Measurements from ENCODE around the gene CYP2A6.

CYP2A6 gene

DNA sequence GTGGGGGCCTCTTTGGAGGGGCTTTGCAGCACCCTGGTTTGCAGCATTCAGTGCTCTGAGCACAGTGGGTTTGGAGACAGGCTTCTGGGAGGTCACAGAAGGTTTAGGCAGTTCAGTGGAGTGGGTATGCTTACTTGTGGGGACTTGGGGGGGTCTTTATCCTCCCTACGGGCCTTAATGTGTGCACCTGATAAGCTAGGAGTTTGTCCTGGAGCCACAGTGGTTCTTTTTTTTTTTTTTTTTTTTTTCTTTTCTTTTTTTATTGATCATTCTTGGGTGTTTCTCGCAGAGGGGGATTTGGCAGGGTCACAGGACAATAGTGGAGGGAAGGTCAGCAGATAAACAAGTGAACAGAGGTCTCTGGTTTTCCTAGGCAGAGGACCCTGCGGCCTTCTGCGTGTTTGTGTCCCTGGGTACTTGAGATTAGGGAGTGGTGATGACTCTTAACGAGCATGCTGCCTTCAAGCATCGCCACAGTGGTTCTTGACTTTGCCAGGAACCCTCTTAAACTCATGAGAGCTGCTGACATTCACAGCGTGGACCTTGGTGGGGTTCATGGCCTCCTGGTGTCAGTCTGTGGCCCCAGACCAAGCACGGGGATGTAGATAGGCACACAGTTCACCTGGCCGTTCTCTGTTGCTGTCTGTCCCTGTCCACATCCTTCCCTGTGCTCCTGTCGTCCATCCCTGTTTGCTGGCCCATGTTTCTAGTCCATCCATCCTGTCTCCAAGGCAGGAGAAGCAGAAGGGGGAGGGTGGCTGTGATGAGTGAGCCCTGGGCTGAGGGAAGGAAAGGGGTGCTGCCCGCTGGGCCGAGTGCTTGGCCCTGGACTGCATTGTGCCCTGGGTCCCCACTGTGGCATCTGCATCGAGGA, 48.6 kb downstream of the CYP2A6 start:
- no peak for DNase-seq (ENCODE audit: low read depth)

DNA sequence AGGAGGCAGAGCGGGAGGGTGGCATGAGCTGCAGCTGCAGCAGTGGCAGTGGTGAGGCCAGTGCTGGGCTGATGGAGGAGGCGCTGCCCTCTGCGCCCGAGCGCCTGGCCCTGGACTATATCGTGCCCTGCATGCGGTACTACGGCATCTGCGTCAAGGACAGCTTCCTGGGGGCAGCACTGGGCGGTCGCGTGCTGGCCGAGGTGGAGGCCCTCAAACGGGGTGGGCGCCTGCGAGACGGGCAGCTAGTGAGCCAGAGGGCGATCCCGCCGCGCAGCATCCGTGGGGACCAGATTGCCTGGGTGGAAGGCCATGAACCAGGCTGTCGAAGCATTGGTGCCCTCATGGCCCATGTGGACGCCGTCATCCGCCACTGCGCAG, 49.3 kb downstream of the CYP2A6 start:
- DNase-seq (ENCODE audit: low read depth), result no peak

DNA sequence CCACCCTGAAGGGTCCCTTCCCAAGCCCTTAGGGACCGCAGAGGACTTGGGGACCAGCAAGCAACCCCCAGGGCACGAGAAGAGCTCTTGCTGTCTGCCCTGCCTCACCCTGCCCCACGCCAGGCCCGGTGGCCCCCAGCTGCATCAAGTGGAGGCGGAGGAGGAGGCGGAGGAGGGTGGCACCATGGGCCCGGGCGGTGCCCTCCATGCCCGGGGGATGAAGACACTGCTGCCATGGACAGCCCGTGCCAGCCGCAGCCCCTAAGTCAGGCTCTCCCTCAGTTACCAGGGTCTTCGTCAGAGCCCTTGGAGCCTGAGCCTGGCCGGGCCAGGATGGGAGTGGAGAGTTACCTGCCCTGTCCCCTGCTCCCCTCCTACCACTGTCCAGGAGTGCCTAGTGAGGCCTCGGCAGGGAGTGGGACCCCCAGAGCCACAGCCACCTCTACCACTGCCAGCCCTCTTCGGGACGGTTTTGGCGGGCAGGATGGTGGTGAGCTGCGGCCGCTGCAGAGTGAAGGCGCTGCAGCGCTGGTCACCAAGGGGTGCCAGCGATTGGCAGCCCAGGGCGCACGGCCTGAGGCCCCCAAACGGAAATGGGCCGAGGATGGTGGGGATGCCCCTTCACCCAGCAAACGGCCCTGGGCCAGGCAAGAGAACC, 49.8 kb downstream of the CYP2A6 start:
- no peak for DNase-seq (ENCODE audit: low read depth)

DNA sequence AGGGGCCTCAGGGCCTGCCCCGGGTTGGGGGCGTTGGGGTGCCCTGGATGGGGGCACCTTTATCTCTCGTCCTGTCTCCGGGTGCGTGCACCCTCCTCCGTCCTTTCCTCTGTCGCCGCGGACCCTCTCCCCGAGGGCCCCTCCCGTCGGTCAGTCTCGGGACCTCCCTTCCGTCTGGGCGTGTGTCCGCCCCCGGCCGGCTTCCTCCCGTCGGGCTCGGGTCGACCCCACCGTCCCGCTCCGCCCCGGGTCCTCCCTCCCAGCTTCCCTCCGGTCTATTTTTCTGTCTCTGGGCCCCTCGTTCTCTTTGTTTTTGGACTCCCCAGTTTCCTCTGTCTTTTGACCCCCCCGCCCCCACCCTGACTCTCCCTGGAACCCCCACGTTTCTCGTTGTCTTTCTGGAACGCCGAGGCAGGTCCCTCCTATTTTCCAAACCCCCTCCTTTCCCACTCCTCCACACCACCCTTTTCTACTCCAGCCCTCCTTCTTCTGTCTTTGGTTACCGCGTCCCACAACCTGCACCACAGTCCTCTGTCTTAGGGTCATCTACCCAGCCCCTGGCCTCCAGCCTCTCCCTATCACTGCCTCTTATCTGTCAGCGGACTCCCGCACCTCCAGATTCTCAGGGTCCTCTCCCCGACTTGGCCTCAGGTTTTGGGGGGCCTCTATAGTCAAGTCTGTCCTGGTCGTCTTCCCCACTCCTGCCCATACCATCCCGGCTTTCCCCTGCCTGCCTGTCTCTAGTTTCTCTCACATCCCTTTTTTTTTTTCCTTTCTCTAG, 50.5 kb downstream of the CYP2A6 start:
- no peak for DNase-seq (ENCODE audit: low read depth)

DNA sequence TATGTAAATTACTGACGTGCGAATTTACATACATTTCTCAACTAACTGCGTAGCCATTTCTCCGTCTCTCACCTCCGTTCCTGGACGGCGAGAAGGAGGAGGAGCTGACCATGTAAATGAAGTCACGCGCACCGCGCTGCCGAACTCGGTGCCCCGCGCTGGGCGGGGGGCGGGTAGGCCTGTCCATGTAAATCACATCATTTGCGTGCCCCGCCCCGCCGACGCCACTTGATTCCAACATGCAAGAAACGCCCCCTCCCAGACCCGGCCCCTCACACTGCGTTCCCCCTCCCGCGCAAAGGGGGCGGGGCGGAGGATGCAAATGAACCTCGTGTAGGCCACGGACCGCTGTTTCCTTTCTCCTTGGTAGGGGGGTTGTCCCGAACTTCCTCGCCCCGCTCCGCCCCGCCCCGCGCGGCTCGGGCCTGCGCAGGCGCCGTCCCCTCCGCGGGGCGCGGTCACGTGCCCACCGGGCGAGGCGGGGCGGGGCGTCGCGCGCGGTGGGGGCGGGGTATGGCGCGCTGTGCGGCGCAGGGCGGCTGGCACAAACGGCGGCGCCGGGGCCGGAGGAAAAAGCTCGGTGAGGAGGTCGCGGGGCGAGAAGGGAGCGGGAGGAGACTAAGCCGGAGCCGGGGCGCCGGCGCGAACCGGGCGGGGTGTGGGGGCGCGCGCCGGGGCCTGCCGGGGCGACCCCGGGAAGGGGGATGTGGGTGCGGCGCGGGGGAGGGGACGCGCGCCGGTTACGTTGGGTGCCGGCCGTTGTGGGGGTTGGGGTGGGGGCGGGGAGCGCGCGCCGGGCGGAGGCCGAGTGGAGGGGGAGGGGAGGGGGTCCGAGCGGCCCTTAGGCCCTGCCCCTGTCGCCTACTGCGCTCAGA, 51.3 kb downstream of the CYP2A6 start, which contains the start of gene EGLN2:
Gene EGLN2, plus strand, starts transcription at position 509 of the 875 bp plus-strand sequence. CDS start 1,382 bp downstream, outside the sequence.
- peak; percentile 100 for DNase-seq (ENCODE audit: low read depth)

DNA sequence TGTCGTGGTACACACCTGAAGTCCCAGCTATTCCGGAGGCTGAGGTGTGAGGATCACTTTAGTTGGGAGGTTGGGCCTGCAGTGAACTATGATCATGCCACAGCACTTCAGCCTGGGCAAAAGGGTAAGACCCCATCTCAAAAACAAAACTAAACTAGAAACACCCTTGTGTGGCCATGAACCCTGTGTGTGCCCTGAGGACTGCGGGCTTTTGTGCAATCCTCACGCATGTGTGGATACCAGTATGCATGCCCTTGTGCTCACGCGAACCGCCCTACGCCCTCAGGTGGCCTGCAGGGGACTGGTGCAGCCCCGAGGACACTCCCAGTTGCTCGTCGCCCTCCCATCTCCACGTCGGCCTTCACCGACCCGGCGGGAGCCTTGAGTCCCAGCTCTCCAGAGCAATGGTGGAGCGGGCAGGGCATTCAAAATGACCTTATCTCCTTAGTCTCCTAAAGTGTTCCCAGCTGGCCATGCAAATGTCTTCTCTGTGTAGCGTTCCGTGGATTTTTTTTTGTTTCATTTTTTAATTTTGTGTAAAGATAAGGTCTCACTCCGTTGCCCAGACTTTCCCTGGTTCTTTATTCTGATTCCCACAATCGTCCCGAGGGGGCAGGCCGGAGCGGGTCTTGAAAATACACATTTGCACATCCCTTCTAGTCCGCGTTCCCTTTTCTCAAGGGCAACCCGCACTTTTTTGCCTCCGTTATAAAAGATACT, 52.1 kb downstream of the CYP2A6 start:
- DNase-seq (ENCODE audit: low read depth), result peak; percentile 49

DNA sequence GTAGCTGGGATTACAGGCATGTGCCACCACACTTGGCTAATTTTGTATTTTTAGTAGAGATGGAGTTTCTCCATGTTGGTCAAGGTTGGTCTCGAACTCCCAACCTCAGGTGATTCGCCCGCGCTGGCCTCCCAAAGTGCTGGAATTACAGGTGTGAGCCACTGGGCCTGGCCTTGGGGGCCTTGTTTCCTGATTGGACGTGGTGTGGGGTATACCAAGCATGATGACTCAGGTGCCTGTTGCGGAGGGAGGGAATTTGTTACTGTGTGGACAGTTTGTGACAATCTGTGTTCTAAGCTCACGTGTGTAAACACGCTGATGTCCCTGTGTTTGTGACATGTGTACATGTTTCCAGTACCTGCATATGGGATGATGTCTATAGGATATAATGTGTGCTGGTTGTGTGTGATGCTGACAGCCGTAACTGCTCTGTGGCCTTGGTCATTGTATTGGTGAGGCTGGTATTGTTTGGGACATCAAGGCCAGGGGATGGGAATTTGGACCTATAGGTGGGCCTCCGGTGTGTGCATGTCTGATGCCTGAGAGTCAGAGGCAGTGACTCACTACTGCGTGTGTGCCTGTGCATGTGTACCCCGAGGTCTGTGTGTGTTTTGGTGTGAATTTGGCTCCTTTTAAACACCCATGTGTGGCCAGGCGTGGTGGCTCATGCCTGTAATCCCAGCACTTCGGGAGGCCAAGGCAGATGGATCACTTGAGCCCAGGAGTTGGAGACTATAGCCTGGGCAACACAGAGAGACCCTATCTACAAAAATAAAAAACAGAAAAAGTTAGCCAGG, 52.9 kb downstream of the CYP2A6 start:
- no peak for DNase-seq (ENCODE audit: low read depth)
